Inferior parietal cortex (tissue), 1 donor: ENCODE results near the gene UBE2L6.

Experiments used
- DNase-seq: peaks from one replicate; pipeline ENCODE4 v3.0.0-alpha.2; 2016; ENCODE audit errors: extremely low spot score

The UBE2L6 gene

DNA sequence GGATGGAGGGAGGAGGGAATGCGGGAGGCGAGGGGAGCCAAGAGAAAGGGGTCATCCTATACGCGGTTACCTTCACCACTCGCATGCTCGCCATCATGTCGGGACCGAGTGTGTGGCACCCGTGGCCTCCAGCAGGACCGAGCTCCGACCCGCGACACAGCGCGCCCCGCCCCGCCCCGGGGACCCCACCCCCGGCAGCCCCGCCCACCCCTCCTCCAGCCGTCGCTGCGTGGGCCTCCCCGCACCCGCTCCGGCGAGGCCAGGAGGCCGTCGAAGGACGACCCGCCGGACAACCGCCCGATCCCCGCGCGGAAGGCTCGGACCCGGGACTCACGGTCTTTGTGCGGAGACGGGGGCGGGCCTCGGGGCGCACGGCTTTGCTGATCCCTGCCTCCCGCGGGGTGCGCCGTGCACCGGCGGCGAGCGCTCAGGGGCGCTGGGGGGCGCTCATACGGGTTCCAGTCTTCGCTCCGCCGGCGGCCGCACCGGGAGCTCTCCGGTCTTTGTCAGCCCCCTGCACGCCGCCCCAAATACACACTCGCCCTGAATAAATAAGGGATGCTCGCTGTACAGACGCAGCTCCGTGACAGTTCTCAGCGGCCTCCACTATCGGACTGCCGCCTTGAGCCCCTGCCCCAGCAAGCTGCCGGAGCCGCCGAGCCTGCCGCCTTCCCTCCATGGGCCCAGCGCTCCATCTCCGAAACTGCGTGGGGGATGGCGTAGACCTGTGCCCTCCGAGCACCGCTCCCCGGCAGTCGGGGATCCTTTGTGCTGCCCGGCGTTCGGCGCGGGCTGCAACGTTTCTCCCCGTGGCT, at the start of gene UBE2L6:
UBE2L6 (minus strand) TSS at position 158 of the 815 bp plus-strand sequence; CDS start at position 97, 61 bp downstream.
- DNase-seq, result peak; percentile 52

DNA sequence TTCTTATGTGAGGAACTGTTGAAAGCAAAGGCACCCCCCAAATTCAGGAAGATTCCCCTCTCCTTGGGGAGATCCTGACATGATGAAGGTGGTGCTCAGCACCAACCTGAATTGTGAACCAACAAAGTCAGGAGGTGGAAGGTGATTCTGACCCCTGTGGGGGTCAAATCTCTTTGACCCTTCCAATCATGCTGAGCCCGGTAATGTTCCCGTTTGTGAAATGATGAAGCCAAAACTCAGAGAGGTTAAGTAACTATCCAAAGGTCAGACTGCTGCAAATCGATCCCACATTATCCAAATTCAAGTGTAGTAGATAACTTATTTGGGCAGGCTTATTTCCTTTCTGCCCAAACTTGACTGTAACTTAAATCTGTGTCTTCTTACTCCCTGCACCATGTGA, 49.1 kb upstream of the UBE2L6 start:
- no peak for DNase-seq

DNA sequence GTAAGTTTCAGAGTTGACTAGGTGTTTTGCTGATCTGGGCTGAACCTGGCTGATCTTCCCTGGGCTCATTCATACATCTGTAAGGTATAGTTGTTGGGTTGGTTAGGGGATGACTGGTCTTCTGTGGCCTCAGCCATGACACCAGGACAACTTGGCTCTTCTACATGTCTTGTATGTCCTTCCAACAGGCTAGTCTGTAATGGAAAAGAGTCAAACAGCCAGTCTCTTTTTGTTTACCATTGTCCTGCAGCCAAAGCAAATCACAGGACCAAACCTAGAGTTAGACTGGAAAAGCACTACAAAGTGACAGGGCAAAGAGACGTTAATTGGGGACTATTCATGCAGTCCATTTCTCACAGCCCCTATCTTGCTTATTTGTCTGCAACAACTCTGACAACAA, 47.8 kb upstream of the UBE2L6 start:
- no peak for DNase-seq

DNA sequence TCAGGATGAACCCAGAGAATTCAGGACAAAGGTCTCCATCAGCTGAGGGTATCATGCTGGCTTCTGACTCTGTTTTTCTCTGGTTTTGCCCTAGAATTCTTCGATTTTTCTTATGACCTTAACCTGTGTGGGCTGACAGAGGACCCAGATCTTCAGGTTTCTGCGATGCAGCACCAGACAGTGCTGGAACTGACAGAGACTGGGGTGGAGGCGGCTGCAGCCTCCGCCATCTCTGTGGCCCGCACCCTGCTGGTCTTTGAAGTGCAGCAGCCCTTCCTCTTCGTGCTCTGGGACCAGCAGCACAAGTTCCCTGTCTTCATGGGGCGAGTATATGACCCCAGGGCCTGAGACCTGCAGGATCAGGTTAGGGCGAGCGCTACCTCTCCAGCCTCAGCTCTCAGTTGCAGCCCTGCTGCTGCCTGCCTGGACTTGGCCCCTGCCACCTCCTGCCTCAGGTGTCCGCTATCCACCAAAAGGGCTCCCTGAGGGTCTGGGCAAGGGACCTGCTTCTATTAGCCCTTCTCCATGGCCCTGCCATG, 46.8 kb upstream of the UBE2L6 start:
- no peak for DNase-seq

DNA sequence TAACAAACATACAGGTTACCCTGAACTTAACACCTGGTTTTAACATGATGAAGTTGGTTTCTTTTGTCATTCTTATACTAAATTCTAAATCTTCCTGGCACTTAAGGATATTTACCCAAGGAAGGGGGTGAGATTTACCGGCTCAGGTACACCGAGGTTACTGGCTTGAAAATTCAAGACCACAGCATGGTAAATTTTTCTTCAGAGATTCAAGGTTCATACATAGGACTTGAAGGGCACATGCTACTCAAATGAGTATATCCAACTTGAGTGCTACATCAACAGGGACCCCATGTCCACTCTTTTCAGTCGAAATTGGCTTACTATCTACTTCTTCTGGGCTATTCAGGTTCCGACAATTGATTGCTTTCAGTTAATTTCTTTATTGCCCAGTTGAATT, 42.7 kb upstream of the UBE2L6 start:
- DNase-seq, result no peak

DNA sequence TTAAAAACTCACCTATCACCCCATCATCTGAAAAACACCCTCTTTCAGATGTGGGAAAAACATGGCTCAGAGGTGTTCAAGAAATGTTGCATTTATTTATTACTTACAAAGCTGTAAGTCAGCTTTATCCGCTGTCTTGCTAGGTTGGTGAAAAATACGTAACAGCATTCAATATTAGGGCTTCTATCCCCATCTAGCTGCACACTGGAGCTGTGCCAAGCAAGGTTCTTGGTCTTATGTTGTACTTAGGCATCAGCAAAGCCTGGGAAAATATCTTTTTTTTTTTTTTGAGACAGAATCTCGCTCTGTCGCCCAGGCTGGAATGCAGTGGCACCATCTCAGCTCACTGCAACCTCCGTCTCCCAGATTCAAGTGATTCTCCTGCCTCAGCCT, 37.6 kb upstream of the UBE2L6 start:
- DNase-seq, result no peak

DNA sequence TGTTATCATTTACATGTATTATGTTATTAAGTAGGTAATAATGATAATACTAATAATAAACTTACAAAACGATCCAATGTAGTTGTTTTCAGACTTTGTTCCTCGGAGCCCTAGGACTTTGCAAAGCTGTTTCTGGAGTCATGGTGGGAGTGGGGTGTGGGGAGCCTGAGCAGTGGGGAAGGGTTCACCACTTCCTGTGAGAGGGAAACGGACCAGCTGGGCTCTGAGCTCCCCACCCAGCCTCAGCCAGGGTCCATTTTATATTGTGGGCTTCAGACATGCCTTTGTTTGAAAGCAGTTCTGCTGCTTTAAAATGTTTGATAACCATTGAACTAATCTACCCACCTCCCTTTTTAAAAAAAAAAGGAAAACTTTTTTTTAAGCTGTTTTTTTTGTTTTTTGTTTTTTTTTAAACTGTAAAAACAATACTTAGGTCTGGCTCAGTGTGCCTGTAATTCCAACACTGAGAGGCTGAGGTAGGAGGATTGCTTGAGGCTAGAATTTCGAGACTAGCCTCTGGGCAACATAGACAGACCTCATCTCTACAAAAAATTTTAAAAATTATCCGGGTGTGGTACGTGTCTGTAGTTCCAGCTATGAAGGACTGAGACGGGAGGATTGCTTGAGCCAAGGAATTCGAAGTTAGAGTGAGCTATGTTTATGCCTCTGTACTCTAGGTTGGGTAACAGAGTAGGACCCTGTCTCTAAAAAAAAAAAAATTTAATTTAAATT, 37.0 kb upstream of the UBE2L6 start:
- no peak for DNase-seq

DNA sequence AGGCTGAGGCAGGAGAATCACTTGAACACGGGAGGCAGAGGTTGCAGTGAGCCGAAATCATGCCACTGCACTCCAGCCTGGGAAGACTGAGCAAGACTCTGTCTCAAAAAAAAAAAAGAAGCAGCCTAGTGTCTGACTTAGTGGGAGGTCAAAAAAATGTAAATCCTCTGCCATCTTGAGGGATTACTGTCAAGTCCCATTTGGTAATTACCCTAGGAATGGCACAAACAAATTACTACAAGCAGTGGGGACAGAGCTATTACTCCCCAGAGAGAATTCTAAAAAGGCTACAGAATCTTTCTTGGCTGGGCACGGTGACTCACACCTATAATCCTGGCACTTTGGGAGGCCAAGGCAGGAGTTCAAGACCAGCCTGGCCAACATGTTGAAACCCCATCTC, 33.8 kb upstream of the UBE2L6 start:
- DNase-seq, result no peak

DNA sequence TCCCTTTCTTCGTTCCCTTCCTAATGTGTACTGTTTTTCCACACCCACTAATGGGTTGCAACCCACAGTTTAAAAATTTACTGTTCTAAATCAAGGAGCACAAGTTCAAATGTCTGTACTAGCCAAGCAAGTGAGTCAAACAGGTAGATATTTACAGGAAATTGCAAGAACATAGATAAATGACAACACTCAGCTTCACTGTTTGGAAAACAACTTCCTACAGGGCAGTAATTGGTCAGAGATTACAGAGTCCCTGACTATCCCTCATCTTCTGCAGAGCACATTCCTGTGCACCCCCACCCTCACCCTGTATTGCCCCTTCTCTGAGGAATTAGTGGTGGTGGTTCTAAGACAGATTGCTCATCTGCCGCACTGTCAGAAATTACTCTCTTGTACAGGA, 31.9 kb upstream of the UBE2L6 start:
- no peak for DNase-seq

DNA sequence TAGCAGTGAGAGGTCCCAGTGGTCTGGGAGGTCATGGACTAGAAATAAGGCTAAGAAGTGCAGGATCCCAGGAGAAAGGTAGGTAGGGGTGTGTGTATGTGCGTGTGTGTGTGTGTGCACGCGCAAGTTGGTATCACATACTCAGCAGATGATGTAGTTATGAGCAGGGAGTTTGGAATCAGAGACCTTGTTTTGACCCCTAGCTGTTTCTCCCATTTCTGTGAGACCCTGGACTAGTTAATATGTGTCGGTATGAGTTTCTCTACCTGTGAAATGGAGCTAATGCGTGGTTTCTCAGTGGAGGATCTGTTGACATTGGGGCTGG, 31.3 kb upstream of the UBE2L6 start:
- no peak for DNase-seq

DNA sequence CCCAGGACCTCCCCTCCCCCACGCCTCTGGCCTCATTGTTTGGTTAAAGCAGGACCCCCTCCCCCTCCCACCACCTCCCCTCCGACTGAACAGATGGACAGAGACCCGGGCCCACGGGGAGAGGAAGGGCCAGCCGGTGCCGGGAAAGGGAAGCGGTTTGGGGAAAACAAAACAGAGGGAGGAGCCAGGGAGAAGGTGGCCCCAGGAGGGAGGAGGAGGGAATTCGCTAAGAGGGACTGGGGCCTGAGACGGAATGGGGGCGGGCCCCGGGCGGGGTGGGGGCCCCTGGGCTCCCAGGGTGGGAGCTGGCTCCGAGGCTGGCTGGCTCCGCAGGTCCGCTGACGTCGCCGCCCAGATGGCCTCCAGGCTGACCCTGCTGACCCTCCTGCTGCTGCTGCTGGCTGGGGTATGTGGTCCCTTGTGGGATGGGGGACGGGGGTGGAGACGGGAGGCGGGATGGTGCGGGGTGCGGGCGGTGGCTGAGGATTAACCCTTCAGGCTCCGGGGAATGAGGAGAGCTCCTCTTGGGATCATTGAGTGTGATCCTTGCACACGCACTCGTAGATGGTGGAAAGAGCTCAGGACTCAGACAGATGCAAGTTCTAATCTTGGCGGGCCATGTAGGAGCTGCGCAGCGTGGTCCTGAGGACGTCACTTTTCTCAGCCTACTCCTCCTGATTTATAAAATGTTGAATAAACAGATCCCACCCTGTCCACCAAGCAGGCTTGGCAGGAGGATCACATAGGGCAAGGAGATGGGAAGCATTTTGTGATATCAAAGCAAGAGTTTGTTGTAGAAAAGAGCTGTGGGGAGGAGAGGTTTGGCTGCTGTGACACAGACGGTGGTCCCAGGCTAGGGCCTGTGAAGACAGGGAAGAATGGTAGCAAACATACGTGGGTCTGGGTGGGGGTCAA, 30.7 kb upstream of the UBE2L6 start:
- peak; percentile 23 for DNase-seq

DNA sequence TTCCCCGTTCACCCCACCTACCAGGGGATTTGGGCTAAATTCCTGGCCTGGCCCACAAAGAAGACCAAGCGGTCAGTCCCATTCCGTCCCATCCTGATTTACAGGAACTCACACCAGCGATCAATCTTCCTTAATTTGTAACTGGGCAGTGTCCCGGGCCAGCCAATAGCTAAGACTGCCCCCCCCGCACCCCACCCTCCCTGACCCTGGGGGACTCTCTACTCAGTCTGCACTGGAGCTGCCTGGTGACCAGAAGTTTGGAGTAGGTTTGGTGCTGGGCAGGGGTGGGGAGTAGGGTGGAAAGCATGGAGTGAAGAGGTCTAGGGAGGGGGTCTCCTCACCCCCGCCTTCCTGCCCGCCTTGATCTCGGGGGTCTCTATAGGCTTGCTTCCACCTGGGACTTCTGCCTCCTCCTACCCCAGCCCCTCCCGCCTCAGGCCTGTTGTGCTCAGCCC, 30.0 kb upstream of the UBE2L6 start, which contains the start of gene SERPING1:
SERPING1 (plus strand) TSS at position 225 of the 455 bp plus-strand sequence. CDS start 586 bp downstream, outside the sequence.
- DNase-seq, result no peak

DNA sequence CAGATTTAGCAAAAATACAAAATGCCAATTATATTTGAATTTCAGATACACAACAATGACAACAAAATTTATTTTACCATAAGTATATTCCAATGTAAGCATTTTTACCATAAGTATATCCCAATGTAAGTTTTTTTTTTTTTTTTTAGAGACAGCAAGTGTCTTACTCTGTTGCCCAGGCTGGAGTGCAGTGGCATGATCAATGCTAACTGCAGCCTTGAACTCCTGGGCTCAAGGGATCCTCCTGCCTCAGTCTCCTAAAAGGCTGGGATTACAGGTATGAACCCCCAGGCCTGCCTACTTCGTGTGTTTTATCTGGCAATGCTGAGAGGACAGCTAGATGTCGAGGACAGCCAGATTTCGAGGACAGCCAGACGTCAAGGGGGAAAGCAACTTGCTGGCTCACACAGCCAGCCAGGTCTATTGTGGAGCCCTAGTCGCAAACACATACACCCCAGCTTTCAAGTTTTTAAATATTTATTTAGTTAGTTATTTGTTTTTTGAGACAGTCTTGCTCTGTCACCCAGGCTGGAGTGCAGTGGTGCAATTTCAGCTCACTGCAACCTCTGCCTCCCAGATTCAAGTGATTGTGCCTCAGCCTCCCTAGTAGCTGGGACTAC, 28.9 kb upstream of the UBE2L6 start:
- no peak for DNase-seq

DNA sequence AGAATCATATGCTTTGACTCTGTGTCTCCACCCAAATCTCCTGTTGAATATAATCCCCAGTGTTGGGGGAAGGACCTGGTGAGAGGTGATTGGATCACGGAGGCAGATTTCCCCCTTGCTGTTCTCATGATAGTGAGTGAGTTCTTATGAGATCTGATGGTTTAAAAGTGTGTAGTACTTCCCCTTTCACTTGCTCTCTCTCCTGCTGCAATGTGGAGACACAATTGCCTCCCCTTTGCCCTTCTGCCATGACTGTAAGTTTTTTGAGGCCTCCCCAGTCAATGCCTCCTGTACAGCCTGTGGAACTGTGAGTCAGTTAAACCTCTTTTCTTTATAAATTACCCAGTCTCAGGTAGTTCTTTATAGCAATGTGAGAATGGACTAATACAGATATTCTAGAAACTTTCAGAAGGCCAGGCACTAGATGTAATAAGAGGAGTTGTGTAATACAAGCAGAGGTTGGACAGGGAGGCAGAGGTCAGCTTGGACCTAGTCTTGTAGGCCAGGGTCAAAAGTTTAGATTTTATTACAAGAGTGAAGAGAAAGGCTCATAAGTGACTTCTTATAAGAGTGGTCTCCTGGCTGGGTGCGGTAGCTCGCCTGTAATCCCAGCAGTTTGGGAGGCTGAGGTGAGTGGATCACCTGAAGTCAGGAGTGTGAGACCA, 20.7 kb upstream of the UBE2L6 start:
- no peak for DNase-seq

DNA sequence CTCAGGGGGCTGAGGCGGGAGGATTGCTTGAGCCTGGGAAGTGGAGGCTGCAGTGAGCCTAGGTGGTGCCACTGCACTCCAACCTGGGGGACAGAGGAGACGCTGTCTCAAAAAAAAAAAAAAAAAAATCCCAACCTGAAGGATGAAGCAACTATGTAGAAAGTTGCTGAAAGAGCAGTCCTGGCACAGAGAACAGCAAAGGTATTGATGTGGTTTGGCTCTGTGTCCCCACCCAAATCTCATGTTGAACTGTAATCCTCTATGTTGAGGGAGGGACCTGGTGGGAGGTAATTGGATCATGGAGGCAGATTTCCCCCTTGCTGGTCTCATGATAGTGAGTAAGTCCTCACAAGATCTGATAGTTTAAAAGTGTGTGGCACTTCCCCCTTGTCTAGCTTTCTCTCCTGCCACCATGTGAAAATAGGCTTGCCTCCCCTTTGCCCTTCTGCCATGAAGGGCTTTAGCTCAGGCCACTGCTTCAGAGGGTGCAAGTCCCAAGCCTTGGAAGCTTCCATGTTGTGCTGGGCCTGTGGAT, 19.3 kb upstream of the UBE2L6 start:
- DNase-seq, result no peak

DNA sequence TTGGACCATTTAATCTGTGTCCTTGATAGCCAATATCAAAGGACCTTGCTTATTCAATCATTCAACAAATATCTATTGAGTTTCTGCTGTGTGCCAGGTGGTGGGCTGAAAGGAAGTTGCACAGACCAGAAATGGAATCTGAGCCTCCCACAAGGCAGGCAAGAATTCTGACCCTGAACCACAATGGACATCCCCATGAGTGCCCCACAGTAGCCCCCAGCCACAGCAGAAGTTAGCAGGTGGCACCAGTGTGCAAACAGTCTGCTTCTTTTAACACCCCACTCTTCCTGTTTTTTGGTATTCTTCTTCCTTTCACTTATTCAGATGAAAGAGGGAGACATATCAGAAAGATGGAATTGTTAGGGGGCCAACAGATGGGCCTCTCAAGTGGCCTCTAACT, 17.8 kb upstream of the UBE2L6 start:
- DNase-seq, result no peak

DNA sequence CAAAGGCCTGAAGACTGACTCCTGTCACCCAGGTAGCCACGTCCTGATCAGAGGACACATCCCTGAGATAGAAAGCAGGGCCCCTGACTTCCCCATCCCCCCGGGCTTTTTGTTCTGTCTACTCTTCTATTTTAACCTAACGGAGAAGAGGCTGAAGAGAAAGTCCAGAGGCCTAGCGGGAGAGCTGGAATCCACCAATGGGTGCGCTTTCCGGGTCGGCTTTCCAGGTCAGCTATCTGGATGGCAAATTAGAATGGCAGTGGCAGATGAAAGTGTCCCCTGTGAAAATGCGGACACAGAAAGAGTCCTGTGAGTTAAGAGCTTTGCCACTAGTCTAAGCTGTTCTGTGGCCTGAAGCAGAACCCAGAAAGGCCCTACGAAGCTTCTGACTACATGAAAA, 16.9 kb upstream of the UBE2L6 start:
- DNase-seq, result no peak

DNA sequence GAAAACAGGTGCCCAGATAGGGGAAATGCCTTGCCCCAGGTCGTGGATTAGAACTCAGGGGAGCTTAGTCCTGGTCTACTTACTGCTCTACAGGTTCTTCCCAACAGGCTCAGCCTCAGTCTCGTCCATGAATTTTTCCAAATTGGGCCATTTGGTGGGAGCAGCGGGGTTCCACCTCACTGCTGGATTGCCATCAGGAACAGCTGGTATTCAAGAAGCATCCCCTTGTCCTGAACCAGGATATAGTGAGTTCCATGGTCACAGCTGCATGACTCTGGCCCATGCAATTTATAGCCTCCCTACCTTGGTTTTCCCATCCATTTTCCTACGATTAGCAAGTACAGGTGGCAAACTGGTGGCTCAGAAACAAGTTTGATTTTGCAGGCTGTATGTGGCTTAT, 6.6 kb upstream of the UBE2L6 start:
- DNase-seq, result no peak

DNA sequence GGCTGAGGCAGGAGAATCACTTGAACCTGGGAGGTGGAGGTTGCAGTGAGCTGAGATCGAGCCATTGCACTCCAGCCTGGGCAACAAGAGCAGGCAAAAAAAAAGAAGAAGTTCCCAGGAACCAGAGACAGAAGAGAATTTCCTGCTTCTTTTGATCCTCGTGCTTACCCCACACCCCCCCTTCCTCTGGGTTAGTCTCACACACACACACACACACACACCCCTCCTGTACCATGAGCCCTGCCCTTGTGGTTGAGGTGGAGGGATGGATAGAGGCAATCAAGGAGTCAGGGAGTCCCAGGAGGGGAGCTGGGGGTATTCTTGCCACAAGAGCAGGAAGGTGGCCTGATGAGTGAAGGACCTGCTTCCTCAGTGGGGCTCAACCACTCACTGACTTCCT, 4.1 kb upstream of the UBE2L6 start:
- DNase-seq, result no peak

DNA sequence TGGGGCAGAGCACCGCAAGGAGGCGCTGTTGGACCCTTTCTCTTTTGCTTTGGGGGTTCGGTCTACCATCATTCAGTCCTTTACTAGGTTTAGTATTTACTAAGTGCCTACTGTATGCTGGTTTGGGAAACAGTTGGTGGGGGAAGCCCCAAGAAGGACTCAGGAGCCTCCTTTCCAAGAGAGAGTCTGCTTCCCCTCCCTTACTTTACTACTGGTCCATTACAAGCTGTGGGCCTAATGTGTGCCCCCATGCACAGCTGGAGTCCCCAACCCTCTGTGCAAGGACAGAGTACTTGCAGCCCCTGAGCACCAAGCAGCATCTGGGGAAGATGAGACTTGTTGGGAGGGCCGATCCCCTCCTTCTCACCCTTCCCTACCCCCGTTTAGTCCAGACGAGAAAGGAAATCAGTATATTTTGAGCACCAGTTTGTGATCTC, 876 bp upstream of the UBE2L6 start:
- DNase-seq, result peak; percentile 85
